Stomach (tissue), 4 donors: Measurements from ENCODE around the gene CNTN4.

Experiments
- POLR2A ChIP-seq, 4 donors: fragments of 450-650 bp; IDR thresholded peaks; one replicate each; pipeline ENCODE4 v1.6.1; 2016; ENCODE audit warnings: antibody characterized with exemption in 4 of 4, control low read depth in 2 of 4, mild to moderate bottlenecking in 1 of 4, moderate library complexity in 1 of 4
- POLR2AphosphoS5 ChIP-seq, 3 donors: sonication (generic); formaldehyde crosslinking; IDR thresholded peaks; one replicate each; pipeline ENCODE4 v1.6.1; 2016; ENCODE audit warnings: antibody characterized with exemption in 3 of 3
- TF ChIP-seq, protein P1 (sequence below), 7 experiments: fragments of 450-650 bp in 4 of 7; fragments of 200-600 bp in 3 of 7; sonication (generic) in 3 of 7; IDR thresholded peaks; one replicate each; pipeline ENCODE4 v1.5.1; 2016 to 2019; ENCODE audit warnings: antibody characterized with exemption in 7 of 7, control low read depth in 2 of 7, mild to moderate bottlenecking in 1 of 7

DNA sequence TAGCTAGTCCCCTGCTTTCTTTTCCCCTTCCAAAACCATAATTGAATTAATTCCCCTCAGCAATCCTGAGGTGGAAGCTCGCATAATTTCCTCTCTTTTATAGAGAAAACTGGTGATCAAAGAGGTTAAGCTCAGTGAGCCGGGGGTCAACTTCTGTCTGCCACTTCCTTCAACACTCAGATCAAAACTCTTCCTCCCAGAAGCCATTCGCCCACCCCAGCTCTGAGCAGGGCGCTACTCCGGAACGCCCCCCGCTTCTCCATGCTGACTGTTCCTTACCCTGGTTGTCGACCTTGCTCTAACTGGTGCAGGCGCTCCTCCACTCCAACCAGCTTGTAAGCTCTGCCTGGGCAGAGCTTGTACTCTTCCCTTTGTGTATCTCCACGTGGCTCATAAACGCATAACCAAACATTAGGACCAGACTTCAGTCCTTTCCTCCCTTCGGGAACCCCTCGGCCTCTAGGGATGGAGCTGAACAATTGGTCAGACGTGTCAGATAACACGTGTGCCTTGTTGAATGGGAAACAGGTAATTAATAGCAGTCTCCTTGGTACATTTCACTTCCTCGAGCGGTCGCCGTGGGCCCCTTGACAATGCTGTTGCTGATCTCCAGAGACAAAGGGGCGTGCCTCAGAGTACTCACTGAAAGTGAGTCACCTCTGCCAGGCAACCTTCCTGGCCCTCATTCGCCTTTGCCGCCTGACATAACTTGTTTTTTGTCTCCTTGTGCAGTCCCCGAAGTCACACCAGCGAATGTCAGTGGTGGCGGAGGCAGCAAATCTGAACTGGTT is 939.7 kb downstream of the CNTN4 start:
- TF ChIP-seq POLR2A (IDR thresholded peaks at IDR 0.05) (no peak), POLR2AphosphoS5 (IDR thresholded peaks at IDR 0.05) (no peak)
- TF ChIP-seq, protein P1, sequence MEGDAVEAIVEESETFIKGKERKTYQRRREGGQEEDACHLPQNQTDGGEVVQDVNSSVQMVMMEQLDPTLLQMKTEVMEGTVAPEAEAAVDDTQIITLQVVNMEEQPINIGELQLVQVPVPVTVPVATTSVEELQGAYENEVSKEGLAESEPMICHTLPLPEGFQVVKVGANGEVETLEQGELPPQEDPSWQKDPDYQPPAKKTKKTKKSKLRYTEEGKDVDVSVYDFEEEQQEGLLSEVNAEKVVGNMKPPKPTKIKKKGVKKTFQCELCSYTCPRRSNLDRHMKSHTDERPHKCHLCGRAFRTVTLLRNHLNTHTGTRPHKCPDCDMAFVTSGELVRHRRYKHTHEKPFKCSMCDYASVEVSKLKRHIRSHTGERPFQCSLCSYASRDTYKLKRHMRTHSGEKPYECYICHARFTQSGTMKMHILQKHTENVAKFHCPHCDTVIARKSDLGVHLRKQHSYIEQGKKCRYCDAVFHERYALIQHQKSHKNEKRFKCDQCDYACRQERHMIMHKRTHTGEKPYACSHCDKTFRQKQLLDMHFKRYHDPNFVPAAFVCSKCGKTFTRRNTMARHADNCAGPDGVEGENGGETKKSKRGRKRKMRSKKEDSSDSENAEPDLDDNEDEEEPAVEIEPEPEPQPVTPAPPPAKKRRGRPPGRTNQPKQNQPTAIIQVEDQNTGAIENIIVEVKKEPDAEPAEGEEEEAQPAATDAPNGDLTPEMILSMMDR (IDR thresholded peaks at IDR 0.05), result no peak
